Endothelial cell (in vitro differentiated cells): ENCODE measurements around the gene NOL9. TPM values are rescaled to one million over a fixed set of nuclear protein-coding genes. Genes with fewer than 3 reads are reported as not detected.
"Not testable (repeated sequence)": the region's sequence is repeated elsewhere in the genome, so short reads cannot be mapped to it uniquely, and the experiment has no call there.

ENCODE experiments used
- DNase-seq: peaks from one replicate; pipeline ENCODE4 v3.0.0; 2021; ENCODE audit warnings: low spot score
- H3K27ac Mint-ChIP-seq: one replicate; pipeline ENCODE4 v1.8.0; 2021; ENCODE audit warnings: mixed read lengths, inconsistent platforms; ENCODE audit not compliant: unreplicated experiment
- H3K27me3 Mint-ChIP-seq: one replicate; pipeline ENCODE4 v1.8.0; 2021; ENCODE audit warnings: mild to moderate bottlenecking, moderate library complexity, mixed read lengths, inconsistent platforms; ENCODE audit not compliant: unreplicated experiment
- H3K36me3 Mint-ChIP-seq: one replicate; pipeline ENCODE4 v1.8.0; 2021; ENCODE audit warnings: mild to moderate bottlenecking, low read depth, mixed read lengths, inconsistent platforms; ENCODE audit not compliant: unreplicated experiment
- H3K4me1 Mint-ChIP-seq: one replicate; pipeline ENCODE4 v1.8.0; 2021; ENCODE audit warnings: mild to moderate bottlenecking, mixed read lengths, inconsistent platforms; ENCODE audit not compliant: unreplicated experiment
- H3K4me3 Mint-ChIP-seq: one replicate; pipeline ENCODE4 v1.8.0; 2021; ENCODE audit warnings: mild to moderate bottlenecking, mixed read lengths, inconsistent platforms; ENCODE audit not compliant: unreplicated experiment
- H3K9me3 Mint-ChIP-seq: one replicate; pipeline ENCODE4 v1.8.0; 2021; ENCODE audit warnings: mixed read lengths, inconsistent platforms; ENCODE audit not compliant: unreplicated experiment
- total RNA-seq: library from RNA; stranded (reverse); fragmentation: NEBNext Ultra II Directional; extraction: Animal tissue kit (Norgen Biotek cat#: 25700); gene quantifications from one replicate; pipeline ENCODE4 v1.2.1, GENCODE V29; 2021; ENCODE audit not compliant: unreplicated experiment
- TF ChIP-seq, protein P1 (sequence below): fragments of 200-600 bp; sonication (generic); IDR thresholded peaks from one replicate; pipeline ENCODE4 v1.5.0; 2021; ENCODE audit warnings: antibody characterized with exemption; ENCODE audit not compliant: unreplicated experiment

The NOL9 gene
- total RNA-seq, 1 donor from 2014 or later: 26.9 TPM

DNA sequence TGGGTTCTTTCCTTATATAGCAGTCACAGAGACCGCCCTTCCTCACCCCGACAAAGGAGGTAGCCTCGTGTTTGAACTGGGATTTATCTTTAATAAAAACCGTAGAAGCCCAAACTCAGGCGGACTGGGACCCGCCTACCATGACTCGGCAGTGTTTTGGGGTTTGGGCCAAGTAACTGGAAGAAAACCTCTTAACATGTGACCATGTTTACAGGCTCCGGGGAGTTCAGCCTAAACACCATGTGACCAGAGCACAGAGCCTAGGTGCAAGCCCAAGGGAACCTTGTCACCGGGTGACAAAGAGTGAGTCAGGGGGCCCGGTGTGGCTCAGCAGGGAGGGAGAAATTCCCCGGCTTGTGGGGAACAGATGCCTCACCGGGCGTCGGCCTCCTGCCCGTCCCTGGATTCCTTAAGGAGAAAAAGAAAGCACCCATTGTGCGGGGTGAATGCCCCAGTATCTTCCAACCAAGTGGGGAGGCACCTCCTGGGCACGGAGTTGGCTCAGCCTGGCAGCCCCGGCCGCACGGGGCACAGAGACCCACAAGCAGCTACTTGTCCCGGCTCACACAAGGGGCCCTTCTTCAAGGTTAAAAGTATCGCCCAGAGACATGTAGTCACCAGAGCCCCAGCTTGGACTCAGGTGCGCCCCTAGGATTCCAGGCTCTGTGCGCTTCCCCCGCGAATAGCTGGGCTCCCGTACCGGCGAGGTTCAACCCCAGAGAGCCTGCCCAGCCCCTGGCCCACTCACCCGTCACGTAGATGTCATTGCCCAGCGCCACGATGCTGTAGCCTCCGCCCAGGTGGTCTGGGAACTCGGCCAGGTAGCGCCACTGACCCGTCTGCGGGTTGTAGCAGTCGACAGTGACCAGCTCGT is 47.0 kb upstream of the NOL9 start:
- Mint-ChIP-seq H3K27ac (peak overlapping the region; percentile 42), H3K9me3 (no peaks in the 10 kb centered on the region)
- no peak for DNase-seq

DNA sequence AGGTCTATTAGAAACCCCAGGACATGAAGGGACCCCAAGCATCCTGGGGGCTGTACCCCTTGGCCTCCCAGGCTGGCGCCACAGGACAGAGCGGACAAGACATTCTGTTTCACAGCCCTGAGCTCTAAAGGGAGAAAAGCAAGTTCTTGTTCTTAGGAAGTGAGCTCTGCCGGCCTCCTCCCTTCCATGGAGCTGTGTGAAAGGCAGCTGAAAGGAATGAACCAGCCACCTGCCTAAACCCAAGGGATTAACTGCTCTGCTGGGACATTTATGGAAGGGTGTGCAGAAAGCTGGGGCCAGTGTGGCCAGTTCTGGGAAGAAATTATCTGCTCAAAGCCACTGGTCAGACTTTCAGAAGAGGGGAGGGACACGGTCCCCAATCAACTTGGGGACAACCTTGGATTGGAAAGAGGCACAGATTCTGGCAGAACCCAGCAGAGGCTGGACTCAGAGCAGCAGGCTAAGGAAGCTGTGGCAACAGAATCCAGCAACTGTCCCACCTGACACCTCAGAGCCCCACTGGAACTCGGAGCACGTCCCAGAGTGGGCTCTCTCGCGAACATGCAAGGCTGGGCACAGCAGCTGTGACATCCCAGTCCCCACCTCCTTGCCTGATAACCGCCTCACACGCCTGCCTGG is 46.2 kb upstream of the NOL9 start:
- peaks cover 18% of the 10 kb centered on the region for H3K4me1 Mint-ChIP-seq

More for the DNA sequence above, 47.0 kb upstream of the NOL9 start:
- H3K4me1 Mint-ChIP-seq: peaks cover 18% of the 10 kb centered on the region
- peaks cover 11% of the 10 kb centered on the region for H3K27me3 Mint-ChIP-seq
- TF ChIP-seq, protein P1, sequence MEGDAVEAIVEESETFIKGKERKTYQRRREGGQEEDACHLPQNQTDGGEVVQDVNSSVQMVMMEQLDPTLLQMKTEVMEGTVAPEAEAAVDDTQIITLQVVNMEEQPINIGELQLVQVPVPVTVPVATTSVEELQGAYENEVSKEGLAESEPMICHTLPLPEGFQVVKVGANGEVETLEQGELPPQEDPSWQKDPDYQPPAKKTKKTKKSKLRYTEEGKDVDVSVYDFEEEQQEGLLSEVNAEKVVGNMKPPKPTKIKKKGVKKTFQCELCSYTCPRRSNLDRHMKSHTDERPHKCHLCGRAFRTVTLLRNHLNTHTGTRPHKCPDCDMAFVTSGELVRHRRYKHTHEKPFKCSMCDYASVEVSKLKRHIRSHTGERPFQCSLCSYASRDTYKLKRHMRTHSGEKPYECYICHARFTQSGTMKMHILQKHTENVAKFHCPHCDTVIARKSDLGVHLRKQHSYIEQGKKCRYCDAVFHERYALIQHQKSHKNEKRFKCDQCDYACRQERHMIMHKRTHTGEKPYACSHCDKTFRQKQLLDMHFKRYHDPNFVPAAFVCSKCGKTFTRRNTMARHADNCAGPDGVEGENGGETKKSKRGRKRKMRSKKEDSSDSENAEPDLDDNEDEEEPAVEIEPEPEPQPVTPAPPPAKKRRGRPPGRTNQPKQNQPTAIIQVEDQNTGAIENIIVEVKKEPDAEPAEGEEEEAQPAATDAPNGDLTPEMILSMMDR: no peak
- peak overlapping the region; percentile 88 for H3K4me3 Mint-ChIP-seq
- peaks cover 2% of the 10 kb centered on the region for H3K36me3 Mint-ChIP-seq

DNA sequence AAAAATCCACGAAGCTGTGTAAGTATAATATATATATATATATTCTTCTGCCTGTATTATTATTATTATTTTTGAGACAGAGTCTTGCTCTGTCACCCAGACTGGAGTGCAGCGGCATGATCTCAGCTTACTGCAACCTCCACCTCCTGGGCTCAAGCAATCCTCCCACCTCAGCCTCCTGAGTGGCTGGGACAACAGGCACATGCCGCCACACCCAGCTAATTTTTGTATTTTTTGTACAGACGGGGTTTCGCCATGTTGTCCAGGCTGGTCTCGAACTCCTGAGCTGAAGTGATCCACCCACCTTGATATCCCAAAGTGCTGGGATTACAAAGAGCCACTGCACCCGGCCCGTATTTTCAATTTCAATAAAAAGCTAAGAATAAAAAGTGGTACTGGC is 45.7 kb upstream of the NOL9 start:
- not testable (repeated sequence) for H3K36me3 Mint-ChIP-seq, H3K4me3 Mint-ChIP-seq, H3K9me3 Mint-ChIP-seq, H3K27ac Mint-ChIP-seq, DNase-seq
- Mint-ChIP-seq H3K27me3 (peaks cover 11% of the 10 kb centered on the region), H3K4me1 (peaks cover 18% of the 10 kb centered on the region)

More for the DNA sequence above, 46.2 kb upstream of the NOL9 start:
- TF ChIP-seq, protein P1: no peak
- Mint-ChIP-seq H3K27me3 (peaks cover 11% of the 10 kb centered on the region), H3K9me3 (no peaks in the 10 kb centered on the region), H3K36me3 (peaks cover 6% of the 10 kb centered on the region), H3K27ac (peak overlapping the region; percentile 24), H3K4me3 (peak overlapping the region; percentile 88)
- no peak for DNase-seq

DNA sequence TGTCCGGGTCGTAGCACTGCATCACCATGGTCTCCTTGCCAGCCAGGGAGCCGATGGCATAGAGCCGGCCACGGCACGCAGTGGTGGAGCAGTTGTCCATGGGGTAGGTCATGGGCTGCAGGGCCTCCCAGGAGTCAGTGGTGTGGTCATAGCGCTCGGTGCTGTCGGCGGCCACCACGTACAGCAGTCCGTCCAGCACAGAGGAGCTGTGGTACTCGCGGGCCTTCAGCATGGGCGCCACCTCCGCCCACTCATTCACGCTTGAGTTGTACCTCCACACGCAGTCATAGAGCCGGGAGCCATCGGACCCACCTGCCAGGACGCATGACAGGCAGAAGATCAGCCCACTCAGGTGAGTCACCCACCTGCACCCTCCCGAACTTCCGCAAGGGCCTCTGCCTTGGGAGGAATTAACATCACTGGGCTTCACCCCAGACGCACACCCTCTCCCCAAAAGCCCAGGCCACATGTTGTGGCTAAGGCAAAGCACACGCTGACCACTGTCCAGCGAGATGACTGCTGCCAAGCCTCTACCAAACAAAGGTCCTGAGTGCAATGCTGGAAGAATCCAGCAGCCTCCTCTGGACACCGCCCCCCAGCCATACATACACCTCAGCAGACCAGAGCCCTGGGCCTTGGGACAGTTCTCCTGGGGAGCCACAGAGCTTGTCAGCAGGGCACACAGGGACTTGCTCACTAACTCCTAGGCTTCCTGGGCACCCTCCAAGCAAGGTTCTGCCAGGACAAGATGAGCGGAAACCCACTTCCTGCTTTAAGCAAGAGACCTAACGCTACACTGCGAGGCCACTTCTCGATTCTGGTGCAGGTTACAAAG is 45.0 kb upstream of the NOL9 start:
- Mint-ChIP-seq H3K27me3 (peaks cover 11% of the 10 kb centered on the region), H3K4me1 (peaks cover 17% of the 10 kb centered on the region), H3K9me3 (no peaks in the 10 kb centered on the region), H3K4me3 (no peak overlapping the region), H3K27ac (no peak overlapping the region), H3K36me3 (peaks cover 6% of the 10 kb centered on the region)
- DNase-seq: no peak
- TF ChIP-seq, protein P1: no peak

DNA sequence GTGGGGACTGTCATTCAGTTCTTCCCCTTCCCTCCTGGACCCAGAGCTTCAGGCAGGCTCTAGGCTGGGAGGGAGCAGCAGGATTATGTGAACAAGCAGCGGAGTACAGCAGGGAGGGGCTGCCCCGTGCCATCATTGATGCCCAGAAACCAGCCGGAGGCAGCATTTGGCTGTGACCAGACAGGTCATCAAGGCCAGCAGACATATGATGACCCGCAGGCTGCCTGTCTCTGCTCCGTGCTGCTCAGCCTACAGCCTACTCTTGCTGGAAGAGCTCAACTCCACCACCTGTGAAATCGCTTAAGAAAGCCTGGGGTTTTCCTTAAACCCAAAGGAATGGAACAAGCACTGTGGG is 43.4 kb upstream of the NOL9 start:
- DNase-seq: no peak
- H3K27ac Mint-ChIP-seq: no peak overlapping the region
- no peaks in the 10 kb centered on the region for H3K9me3 Mint-ChIP-seq
- H3K4me3 Mint-ChIP-seq: no peak overlapping the region
- TF ChIP-seq, protein P1: no peak
- peaks cover 7% of the 10 kb centered on the region for H3K4me1 Mint-ChIP-seq
- H3K27me3 Mint-ChIP-seq: peaks cover 7% of the 10 kb centered on the region
- peaks cover 6% of the 10 kb centered on the region for H3K36me3 Mint-ChIP-seq
